Endometrial microvascular endothelial cells (primary cell): Measurements from ENCODE around the gene BTRC. TPM values are rescaled to one million over a fixed set of nuclear protein-coding genes. Genes with fewer than 3 reads are reported as not detected.

Experiments used
- in situ Hi-C: cut with HindIII; loops from 2 replicates; pipeline ENCODE4 v1.10.0; 2017; ENCODE audit warnings: low sequenced_read_pairs, low pct_unique_long_range_greater_than_20kb; ENCODE audit errors: inconsistent ontology term
- total RNA-seq: library from RNA; depleted of rRNA; stranded (reverse); fragments of >200 nt; gene quantifications from one replicate; pipeline ENCODE4 v1.2.3, GENCODE V29; 2015; ENCODE audit errors: inconsistent ontology term

Gene BTRC
- total RNA-seq, 1 donor from 2014 or later: 14.5 TPM

DNA sequence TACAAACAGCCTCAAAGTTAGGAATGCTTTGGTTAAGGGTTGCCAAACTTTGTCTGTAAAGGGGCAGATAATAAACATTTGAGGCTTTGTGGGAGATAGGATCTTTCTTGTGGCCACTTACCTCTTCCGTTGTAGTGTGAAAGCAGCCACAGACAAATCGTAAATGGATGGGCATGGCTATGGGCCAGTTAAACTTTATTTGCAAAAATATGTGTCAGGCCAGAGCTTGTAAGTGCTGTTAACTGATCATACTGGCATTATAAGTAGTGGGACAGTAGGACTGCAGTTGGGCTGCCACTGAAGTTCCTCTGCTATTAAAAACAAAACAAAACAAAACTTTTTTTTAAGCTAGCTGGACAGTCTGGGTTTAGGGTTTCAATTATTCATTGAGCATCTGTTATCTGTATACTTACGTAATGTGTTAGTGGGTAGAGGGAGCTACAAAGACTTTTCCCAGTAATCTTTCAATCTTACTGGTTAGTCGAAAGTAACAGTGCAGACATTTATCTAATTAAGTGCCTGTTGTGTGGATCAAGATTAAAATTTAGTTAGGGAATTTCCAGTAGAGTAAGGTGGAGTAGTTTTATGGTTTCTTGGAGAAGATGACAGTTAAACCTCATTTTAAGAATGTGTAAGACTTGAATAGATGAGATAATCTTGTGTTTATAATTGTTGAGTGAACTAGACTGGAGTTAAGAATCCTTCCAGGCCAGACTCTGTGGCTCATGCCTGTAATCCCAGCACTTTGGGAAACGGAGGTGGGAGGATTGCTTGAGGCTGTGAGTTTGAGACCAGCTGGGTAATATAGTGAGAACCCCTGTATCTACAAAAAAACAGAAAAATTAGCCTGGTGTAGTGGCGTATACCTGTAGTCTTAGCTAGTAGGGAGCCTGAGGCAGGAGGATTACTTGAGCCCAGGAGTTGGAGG lies 100.1 kb downstream of the BTRC start:
- in situ Hi-C loops: no loop called here

DNA sequence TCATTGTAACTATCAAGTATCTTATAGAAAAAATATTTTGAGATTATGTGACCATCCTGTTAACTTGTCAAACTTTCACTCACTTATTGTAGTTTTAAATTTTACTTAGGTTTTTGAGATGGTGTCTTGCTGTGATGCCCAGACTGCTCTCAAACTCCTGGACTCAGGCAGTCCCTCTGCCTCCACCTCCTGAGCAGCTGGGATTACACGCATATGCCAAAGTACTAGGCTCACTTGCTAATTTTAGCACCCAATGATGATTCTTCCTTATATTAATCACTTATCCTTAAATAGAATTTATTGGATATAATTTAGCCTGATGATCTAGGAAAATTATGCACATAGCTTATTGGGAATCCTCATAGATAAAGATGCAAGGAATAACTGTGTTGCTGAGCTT lies 104.9 kb downstream of the BTRC start:
- in situ Hi-C loops: no loop called here

DNA sequence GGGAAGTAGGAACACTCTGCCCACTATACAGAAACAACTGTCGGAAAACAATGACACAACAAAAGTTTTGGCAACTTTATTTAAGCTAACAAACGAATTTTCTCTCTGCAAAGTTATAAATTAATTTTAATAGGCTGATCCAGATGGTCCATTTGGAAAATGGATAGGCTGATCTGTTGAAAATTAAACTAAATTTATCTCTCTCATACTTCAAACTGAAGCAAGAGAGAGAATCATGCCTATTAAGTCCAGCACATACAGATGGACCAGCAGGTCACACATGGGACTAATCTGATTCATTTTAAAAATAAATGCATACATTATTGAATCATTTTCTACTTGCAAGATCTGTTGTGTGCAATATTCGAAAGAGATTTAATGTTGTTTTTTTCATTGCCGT lies 110.1 kb downstream of the BTRC start:
- in situ Hi-C loops: no loop called here

DNA sequence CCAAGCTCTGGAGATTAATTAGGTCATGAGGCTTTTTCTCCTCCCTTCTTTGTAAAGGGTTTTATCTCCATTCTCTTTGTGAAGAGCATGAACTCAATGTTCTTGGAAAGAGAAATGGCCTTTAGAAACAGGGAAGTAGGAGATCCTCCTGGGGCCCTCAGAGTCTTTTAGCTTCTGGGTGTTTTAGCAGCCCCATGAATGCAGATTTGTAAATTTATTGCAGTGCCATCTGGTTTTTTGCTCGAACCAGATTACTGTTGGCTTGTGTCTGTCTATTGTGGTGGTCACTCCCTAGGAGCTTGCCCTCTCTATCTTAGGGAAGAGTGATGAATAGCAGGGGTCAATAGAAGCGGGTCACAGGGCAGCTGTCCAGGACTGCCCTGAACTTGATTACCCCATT lies 110.6 kb downstream of the BTRC start:
- in situ Hi-C loops: no loop called here

DNA sequence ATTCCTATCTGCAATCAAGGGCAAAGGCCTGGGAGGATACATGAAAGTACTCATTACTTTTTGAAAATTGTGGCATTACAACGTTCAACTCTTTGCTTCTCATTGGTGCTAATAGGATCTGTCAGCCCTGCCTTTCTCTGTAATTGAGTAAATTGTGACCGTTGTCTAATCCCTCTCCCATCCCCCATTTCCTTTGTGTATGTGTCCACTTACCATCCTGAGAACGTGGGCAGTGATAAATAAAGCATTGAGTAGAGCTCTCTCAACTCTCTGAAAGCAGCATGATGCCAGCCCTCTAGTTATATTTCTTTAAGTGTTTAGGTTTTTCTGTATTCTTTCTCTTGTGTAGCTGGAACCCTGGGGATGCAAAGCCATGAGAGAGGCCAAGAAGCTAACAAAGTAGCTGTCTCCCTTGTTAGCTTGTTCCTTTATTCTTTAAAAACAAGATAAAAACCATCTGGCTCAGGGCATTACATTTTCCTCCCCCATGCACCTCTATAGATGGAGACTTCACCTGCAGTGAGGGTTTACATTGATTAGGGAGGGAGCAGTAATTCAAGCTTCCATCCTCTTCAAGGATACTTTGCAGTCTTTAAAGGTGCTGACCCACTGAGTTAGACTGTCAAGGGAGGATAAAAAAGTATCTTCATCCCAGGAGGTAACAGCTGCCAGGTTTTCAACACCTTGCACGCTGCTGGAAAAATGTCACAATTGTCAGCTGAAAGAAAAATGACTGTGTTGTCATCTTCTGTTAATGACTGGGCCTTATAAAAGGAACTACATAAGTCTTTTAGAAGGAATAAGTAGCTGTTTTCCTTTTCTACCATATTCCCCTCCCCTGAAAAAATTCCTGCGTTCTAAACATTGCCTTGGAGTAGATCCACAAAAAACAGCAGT lies 112.3 kb downstream of the BTRC start:
- in situ Hi-C loops: no loop called here

DNA sequence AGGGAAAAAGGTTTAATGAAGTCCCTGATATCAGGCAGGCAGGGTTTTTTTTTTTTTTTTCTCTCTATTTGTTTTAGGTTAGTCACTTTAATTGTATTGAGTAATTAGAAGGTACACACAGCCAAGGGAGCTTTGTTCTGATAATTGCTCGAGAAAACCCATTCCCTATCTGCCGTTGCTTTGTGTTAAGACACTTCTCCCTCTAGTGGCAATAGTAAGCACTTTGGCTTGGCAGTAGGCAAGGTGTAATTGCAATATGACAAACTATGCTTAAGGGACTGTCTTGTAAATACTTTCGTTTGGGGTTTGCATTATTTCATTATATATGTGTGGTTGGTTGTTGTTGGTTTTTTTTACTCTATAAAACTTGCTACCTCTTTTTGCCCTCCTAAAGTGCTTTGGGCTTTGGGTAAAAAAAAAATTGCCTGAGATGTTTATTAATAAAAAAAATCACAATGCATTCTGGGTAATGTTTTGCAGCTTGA lies 113.4 kb downstream of the BTRC start:
- in situ Hi-C loops: no loop called here

DNA sequence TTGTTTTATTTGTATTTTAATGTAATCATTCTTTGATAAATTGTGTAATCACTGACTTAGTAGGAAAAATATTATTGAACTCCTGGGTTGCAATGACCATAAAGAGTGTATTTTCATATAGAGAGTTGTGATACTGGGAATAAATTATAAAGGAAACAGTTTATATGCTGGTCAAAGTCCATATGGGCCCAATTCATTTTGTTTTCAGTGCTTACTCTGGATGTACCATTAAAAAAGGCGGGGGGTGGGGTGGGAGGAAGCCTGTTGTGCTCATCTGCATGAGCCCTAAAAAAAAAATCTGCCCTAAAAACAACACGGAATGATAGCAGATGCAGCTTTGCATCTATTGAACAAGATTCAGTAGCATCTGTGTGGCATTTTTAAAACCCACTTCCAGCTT lies 114.2 kb downstream of the BTRC start:
- in situ Hi-C loops: no loop called here

DNA sequence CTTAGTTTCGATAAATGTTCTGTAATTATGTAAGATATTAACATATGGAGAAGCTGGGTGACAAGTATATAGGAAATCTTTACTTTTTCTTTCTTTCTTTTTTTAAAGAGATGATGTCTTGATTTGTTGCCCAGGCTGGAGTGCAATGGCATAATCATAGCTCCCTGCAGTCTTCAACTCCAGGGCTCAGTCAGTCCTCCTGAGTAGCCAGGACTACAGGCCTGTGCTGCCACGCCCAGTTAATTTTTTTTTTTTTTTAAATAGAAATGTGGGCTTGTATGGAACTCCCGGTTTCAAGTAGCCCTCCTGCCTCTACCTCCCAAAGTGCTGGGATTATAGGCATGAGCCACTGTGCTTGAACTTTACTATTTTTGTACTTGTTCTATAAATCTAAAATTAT lies 122.4 kb downstream of the BTRC start:
- in situ Hi-C loops: no loop called here

DNA sequence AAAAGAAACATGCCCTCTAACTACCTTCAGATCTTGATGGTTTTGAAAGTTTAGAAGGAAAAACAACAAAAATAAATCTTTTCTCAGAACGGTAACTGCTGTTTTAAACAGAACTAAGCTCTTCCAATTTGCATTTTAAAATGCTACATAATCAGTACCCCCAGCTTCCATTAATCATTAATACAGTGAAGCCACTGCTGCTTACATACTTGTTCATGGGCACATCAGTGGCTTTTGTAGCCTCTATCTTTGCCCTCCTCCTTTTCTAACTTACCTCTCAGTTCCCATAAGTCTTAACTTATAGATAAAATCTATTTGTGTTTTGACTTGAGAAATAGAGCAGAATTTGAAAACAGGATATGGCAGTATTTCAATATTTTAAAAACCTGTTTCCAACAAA lies 125.0 kb downstream of the BTRC start:
- in situ Hi-C loops: no loop called here

DNA sequence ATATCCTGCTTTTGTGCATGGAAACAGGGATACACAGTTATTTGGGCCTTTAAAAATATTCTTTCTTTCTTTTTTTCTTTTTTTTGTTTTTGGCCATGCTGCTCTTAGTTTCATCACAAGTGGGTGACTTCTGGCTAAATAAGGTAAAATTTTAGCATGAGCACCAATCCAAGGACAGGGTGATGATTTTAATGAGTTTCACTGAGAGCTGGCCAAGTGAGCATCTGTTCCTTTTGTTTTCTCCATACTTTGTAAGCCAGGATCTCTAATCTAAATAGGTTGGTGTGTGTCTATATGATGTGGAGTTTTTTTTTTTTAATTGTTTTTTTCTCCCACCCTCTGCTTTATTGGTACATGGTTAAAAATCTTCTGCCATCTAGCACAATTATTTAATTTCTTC lies 127.3 kb downstream of the BTRC start:
- in situ Hi-C loops: no loop called here

DNA sequence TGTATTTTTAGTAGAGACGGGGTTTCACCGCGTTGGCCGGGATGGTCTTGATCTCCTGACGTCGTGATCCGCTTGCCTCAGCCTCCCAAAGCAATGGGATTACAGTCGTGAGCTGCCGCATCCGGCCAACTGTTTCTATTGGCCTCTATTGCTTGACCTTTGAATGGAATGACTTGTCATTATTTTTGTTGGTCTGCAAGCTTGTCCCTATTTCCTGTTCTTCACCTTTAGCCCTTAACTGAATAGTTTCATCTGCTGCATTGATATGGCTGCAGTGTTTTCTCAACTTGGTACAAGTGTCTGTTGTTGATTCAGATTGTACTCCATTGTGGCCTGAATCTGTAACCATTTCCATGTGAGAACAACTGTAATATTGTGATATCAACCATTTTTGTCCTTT lies 128.6 kb downstream of the BTRC start:
- in situ Hi-C loops: no loop called here

DNA sequence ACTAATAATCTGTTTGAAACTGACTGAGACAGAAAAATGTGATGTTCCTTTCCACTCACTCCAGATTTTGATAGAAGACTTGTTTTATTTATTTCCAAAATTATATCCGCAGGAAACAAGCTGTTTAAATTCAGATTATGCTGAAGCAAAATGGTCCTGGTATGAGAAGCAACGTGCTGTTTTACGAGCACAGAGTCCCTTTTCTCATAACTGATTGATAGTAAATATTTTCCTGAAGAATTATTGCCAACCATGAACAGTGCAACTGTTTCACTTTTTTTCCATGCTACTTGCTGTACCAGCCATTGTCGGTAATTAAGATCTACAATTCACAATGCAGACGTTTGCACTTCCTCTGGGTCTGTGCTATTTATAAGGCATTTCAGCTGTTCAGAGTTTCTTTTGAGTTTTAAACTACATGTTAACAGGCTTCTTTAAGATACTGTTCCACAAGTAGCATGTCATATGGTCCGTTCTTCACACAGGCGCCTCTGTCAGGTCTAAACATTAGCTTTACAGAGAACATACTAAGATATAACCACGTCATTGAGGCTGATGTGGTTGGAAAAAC lies 130.3 kb downstream of the BTRC start:
- in situ Hi-C loops: no loop called here

DNA sequence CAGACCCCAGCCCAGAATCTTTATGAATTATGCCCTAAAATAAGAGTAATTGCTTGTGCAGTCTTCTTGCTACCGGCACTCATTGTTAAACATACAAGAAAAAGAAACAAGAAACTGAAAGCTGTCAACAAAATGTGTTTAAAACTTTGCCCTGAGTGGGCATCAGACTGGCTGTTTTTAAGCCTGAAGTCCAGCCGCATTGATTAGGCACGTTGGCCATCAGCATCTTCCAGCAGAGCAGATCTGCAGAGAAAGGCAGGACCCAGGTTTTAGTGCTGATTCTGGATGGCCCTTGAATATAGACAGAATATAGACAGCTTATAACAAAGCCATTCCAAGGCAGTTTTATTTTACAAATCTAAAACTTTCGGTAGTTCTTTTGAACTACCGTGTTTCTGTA lies 131.2 kb downstream of the BTRC start:
- in situ Hi-C loops: no loop called here

DNA sequence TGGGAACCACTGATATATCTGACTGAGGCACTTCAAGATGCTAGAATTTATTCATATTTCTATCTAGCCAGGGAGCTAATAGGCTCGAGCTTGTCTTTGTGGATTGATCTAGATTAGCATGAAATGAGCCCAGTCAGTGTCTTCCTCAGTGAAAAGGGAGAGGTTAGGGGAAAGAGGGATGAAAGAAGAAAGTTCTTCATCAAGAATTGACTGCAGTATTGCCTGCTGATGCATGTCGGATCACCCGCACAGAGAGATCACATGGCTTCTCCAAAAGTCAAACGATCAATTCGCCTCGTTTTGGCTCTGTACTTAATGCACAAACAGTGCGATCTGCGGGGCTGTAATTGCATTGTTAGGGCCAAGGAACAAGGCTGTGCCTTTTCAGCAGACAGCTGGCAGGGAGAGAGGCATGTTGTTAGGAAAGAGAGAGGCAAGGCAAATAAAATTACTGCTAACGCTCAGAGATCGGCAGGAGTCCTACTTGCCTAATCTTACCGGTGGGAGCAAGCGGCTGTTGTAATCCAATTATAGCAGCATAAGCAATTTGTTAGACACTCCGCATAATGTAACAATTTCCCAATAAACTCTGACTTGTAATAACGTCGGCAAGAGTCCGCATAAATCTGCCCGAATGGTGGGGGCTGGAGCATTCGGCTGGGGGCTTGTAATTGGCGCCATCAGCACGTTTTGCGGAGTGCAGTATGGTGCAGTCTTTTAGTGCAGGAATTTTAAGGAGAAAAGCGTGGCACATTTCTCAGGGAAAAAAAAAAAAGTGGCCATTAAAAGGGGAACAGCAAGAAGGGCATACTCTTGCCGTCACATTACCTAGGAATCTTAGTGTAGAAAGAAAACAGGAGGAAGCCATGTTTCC lies 132.0 kb downstream of the BTRC start:
- in situ Hi-C loops: no loop called here

DNA sequence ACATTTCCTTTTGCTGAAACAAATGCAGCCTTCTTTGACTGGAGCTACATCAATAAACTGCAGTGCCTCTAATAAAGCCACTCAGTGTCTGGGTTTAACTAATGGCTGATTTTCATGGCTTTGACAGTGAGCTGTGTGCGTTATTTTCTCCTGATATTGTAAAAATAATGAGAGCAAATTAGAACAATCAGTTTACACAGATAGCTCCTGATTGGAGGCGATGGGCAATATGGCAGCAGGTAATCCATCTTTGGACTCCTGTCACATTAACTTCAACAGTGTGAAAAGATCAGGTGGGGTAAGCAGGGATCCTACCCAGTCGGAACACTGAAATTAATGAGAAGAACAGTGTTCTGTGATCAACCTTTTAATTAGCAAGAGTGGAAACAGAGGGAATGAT lies 133.4 kb downstream of the BTRC start:
- in situ Hi-C loops: no loop called here

DNA sequence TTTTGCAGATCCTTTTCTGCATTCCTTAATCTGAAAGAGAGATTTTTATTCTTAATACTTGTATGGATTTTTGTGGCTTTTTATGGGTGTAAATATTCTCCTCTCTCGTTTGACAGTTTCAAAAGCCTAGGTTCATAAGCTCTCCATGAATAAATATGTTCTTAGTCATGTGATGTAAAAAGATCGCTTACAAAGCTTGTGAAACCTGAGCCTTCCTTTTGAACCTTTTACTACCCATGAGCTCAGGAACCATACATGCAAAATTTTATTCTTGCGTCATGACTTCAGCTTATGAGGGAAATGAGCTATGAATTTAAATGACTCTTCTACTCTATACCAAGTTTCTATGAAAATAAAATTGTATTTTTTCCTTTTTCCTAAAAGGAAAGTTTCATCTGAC lies 135.4 kb downstream of the BTRC start:
- in situ Hi-C loops: no loop called here

DNA sequence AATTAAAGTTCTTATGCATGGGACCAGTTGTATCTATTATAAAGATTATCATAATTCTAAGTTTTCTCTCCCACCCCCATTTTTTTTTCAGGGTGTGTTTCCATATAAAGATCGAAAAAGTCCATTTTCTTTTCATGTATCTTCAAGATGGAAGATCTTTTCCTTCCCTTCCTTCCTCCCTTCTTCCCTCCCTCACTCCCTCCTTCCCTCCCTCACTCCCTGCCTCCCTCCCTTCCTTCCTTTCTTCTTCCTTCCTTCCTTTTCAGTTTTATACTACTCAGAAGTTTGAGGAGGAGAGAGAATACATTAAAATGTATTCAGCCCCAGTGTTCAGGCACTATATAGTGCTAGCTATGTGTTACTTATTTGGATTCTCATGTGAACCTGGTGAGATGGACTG lies 136.1 kb downstream of the BTRC start:
- in situ Hi-C loops: no loop called here

DNA sequence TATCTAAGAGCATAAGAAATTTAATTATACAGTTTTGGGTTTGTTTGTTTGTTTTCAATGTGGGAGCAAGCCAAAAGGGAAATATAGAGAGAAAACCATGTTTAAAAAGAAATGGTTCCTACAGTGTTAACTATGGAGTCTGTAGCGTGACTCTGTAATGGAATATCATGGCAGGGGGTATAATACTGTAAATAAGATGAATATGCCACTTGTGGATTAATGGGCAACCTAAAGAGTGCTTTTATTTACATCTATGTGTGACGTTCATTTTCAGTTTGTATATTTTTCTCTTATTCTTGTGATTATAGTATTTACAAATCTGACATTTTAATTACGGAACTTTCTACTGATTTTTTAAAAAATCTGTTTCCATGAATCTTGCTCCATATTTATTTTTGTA lies 138.2 kb downstream of the BTRC start:
- in situ Hi-C loops: no loop called here

DNA sequence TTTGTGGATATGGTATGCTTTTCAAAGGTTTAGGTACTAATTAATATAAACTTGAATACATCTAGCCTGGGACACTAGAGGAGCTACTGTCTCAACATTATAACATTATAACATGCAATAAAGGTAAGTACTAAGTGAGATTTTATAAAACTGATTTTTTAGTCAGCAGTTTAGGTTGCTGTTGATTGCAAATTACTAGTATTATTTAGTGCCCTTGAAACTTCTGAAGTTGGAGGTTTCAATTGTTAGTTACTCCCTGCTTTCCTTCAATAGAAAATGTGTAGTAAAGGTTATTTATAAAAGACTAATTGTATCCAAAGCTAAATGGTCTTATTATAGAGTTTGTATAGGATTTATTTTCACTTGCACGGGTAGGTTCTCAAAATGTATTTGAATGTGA lies 138.8 kb downstream of the BTRC start:
- in situ Hi-C loops: no loop called here
